GM19395 (cell line): ENCODE results near the gene DLG5.
A peak's percentile ranks its signal among the peaks of the same experiment; 100 is the strongest.

ENCODE experiments used
- ATAC-seq: cut with Tn5 transposase; IDR thresholded peaks from one replicate; pipeline ENCODE4 v1.9.1; 2021; ENCODE audit warnings: mild to moderate bottlenecking, moderate library complexity; ENCODE audit not compliant: unreplicated experiment

The DLG5 gene

DNA sequence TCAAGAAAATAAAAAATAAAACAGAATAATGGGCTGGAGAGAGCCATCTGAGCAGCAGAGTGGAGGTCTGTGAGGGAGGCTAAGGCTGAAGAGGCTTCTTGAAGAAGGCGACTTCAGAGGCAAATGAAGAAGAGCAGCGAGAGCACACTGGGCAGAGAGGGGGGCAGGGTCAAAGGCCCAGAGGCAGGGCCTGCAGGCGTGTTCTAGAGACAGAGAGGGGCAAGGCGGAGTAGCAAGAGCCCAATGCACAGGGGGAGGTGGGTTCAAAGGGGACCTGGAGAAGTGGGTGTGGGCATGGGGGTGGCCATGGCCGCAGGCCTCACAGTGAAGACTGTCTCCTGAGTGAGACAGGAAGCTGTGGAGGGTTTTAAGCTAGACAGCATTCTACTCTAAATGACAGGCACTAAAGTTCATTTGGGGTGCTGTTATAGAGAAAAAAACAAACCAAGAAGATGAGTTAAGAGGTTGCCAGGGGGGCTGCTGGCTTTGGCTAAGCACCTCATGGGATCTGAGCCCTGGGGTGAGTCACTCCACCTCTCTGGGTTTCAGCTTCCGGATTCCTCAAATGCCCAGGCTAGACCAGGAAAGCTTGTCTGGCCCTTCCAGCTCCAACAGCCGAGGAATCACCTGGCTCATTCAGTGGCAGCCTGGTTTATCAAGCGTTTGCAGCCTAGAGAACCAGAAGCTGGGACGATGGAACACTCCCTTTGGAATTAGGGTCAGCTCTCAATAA lies 81.7 kb downstream of the DLG5 start:
- no peak for ATAC-seq

- no peak for ATAC-seq
These were observed 82.4 kb downstream of the DLG5 start for GRCh38 chr10:77844177-77844576.

DNA sequence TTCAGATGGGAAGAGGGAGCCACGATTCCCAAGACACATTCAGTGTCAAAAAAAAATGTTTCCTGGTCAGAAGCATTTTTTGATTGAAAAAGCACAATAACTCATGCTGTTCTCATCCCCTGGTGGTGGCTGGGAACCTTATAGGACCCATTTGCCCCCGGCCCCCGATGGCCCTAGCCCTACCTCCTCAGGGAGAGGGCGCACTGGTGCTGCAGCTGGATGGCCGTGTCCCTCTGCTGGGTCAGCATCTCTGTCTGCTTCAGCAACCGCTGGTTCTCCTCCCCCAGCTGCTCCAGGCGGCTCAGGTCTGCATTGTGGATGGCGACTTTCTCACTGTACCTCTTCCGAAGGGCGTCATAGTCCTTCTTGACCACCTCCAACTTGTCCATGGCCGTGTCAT lies 83.3 kb downstream of the DLG5 start:
- no peak for ATAC-seq

DNA sequence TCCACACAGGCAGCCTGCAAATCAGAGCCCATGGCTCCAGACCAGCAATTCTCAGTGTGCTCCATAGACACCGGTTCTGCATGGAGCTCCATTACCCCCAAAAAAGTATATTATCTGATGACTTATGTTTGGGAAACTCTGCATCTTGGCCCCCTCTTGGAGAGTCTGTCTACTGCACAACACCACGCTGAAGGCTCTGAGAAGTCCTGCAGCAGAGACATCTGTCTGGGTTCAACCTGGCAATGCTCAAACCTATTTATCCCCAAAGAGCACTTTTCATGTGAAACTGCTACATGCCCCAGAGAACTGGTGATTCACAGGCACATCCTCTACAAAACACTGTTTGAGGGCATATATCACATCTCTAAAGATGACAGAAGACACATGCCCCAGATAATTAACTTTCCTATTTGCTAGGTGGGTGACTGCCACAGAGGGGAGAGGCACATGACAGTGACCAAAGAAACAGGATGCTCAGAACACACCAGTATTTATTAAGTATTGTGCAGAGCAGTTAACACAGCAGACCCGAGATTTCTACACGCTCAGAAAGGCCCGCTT lies 83.8 kb downstream of the DLG5 start:
- no peak for ATAC-seq

DNA sequence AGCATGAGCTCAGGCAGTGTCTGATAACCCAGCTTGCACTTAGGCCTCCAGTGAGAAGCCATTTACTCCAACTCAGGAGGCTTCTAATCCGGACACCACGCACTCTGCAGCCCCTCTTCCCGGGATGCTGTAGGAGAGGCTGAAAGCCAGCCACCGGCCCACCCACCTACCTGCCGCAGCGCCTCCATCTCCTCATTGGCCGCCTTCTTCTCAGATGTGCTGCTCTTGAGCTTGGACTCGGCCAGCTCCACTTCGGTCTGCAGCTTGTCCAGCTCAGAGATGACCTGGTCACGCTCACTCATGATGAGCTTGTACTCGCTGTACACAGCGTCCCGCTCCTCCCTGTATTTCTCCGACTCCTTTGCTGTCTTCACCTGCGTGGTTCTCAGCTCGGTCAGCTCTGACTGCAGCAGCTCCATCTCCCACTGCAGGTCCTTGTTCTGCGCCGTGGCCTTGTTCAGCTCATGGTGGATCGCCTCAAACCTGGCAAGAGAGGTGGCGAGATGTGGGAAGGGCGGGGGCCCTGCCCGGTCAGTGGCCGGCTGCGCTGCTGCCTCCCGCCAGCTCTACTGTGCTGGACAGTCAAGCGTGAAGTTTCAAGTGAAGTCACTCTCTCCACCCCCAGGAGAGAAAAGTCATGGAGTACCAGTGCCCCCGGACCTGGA lies 84.7 kb downstream of the DLG5 start:
- no peak for ATAC-seq

- no peak for ATAC-seq
These were observed 85.9 kb downstream of the DLG5 start for GRCh38 chr10:77840636-77841035.

- ATAC-seq: no peak
These were observed 88.5 kb downstream of the DLG5 start for GRCh38 chr10:77837925-77838595.

- ATAC-seq: peak; percentile 84
These were observed 89.2 kb downstream of the DLG5 start for GRCh38 chr10:77837248-77837924.

DNA sequence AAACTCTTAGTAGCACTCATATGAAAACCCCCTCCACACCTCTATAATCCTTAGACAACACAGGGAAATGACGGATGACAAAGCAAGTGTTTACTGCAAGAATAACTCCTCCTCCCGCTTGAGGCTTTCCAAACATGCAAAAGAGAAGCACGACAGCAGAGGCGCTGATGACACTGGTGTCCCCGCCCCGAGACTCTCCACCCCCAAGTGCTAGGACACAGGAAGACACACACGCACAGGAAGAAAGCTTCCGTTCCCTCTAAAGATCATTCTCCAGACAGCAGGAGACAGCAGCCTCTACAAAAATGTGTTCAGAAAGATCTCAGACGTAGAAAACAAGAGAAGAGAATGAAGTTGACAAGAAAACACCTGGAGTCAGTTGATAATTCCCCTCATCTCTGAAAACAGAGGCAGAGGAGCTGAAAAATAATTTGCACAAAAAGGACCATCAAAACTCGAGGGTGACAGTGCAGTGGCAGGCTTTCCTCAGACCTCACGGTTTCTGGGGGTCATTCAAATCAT lies 90.2 kb downstream of the DLG5 start:
- peak; percentile 66 for ATAC-seq

DNA sequence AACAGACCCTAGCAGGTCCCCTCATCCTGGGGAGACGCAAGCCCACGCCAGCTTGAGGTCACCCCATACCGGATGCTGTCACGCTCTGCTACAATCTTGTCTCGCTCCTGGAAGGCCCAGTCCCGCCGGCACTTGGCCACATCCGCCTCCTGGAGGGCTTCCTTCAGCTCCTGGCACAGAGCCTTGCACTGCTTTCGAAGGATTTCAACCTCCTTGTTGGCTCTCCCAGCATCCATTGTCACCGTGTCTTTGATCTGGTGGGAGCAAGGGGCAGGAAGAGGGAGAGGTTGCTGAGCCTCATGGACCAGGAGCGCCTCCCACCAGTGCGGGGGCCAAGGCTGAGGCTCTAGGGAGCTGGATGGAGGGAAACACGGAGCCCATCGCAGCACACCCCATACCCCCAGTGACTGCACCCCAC lies 90.9 kb downstream of the DLG5 start:
- no peak for ATAC-seq

DNA sequence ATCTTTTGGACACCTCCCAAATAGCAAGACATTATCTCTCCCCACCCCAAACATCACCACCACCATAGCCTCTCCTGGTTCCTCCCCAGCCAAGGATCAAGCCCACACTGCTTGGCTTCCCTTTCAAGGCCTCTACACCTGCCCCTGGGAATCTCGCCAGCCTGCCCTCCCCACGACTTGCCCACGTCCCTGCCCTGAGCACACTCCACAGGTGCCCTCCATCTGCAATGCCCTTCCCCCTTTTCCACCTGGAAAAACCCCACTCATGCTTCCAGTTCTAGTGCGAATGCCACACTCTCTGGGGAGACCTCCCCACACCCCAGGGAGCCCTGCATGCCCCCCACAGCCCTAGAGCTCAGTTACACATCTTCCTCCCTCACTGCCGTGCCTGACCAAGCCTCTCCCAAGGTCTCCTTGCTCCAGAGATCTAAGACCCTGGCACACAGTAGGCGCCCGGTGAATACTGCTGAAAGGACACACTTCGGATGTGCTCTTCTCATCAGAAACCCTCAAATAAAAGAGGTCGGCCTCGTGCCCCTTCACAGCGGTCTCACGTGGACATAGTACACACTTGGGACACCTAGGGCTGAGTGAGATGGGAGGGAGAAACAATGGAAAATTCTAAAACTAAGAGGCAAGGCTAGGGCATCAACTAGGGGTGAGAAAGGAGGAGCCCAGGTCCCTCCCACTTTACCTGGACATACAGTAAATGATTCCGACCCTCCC lies 91.4 kb downstream of the DLG5 start:
- no peak for ATAC-seq

DNA sequence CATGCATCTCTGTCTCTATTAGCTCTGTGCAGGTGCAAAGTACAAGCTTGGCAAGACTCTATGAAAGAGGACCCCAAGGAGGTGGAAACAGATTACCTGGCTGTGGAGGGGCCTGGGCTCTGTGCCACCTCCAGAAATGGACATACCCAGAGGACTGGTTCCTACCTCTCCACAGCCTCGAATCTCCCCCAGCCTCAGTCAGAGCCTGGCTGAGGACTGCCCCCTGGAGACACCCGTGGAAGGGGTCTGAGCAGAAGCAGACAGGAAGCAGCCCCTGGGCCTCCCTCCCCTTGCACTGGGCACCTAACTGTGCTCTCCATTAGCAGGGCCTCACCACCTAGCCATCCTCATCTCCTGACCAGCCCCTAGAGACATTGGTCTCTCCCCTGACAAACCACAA lies 92.0 kb downstream of the DLG5 start:
- ATAC-seq: no peak

DNA sequence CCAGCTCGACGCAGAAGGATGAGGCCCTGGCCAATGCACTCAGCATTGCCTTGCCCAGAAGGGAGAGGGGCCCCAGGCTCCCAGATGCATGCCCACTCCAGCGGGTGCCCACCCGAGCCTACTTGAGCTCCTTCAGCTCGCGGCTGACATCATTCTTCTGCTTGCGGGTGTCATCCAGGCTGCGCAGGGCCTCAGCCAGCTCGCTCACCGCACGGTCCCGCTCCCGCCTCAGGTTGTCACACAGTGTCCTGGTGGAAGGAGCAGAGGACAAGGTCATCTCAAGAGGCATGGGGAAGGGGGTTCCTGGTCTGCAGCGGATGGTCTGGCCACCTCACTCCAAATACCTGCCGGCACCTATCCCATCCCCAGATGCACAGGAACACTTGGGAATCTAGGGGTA lies 92.8 kb downstream of the DLG5 start:
- no peak for ATAC-seq

DNA sequence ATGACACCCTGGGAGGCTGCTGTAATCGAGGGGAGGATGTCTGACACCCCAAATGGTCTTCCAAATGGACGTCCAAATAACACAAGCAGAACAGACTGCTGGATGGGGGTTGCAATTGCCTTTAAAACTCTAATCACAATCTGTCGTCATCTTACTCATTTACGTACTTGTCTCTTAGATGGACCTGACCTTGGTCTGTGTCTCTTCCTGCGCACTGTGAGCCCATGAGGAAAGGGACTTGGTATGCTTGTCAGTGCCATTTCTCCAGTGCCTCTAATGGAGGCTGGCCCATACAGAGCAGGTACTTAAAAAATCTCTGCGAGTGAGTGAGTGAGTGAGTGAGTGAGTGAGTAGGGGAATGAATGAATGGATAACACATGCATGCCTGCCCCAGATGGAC lies 93.3 kb downstream of the DLG5 start:
- ATAC-seq: no peak

- no peak for ATAC-seq
These were observed 94.3 kb downstream of the DLG5 start for GRCh38 chr10:77832238-77832637.

DNA sequence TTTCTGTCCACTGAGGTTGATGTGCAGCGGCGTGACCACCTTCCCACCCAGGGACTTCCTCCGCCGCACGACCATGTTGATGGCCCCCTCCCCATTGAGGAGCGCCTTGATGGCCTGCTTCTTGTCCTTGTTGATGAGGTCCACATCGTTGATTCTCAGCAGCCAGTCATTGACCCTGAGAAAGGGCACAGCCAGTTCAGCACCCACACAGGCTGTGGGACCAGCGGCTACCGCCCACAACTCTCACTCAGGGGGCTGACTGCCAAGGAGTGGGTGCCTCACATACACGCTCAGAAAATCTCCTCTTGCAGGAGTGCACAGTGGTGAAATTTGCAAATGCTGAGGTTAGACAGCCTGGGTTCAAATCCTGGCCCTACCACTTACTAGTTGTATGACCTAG lies 97.2 kb downstream of the DLG5 start:
- ATAC-seq: no peak

DNA sequence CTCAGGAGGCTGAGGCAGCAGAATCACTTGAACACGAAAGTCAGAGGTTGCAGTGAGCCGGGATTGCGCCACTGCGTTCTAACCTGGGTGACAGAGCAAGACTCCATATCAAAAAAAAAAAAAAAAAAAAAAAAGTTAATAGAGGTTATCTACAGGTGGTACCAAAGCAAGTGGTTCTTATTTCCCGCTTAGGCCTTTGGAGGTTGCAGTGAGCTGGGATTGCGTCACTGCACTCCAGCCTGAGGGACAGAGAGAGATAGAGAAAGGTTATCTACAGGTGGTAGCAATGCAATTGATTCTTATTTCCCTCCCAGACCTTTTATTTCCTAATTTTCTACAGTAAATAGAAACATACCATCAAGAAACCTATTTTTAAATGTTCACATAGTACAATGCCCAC lies 98.2 kb downstream of the DLG5 start:
- no peak for ATAC-seq

- no peak for ATAC-seq
These were observed 99.2 kb downstream of the DLG5 start for GRCh38 chr10:77827366-77827765.

- ATAC-seq: no peak
These were observed 100.6 kb downstream of the DLG5 start for GRCh38 chr10:77825965-77826364.

DNA sequence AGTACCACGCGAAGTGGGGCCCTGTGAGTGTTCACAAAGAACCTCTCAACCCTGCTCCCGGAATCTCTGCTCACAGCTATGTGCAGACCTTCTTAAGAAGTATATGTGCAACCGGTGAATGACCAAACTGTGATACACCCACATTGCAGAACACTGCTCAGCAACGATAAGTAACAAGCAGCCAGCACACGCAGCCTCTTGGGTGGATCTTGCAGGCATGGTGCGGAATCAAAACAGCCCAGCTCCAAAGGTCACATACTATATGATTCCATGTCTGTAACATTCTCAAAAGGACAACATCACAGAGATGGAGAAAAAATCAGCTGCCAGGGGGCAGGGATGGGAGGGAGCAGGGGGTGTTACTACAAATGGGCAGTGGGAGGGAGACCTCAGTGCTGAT lies 101.6 kb downstream of the DLG5 start:
- no peak for ATAC-seq
